ENCODE data around the gene TERT. TPM values are rescaled to one million over a fixed set of nuclear protein-coding genes. Genes with fewer than 3 reads are reported as not detected.

TERT gene
- total and polyA plus RNA-seq, 5 donors = not detected

DNA sequence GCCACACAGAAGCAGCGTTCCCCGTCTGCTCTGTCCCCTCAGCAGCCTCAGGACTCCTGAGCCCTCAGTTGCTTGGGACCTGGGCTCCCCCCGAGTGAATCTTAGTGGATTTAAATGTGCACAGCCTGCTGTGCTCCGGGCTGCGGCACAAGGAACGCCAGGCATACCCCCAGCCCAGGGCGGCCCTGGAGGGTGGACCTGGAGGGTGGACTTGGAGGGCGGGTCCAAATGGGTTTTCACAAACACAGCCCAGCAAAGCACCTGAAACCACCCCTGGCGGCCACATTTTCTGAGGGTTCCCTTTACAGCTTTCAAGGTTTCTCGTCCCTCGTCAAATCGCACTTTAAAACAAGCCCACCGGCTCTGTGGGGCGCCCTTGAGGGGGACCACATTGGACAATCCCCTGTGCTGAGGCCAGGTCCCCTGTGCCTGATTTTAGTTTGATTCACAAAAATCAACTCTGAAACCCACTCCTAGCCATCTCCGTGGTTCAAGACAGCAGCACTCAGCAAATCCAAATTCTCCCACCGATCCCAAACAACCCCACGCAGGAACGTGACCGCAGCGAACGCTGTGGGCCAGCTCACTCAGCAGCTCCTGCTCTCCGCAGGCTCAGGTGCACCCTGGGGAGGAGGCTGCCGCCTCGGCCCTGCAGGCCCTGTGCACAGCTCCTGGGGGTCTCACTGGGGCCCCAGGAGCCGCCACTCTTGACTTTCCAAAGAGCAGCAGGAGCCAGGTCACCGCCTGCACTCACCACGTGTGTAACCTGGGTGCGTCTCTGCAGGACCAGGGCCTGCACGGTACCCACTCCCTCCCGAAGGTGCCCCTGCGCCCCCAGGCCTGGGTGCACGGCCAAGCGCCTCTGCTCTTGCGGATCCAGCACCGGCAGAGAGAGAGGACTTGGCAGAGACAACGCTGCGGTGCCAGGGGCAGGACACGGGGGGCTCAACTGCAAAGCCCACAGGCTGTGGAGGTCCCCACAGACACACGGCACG is 29.1 kb downstream of the TERT start:
- ATAC-seq (no peak), DNase-seq (peak in 2 of 3 donors; percentile 33 to 35)
- intact Hi-C loops (cut with DNase I) = no loop called here
- H3K4me1 ChIP-seq (ENCODE audit: control insufficient read depth, insufficient read depth, low read length) = no peaks in the 10 kb centered on the region
- peaks cover 7% of the 10 kb centered on the region for H3K9me3 ChIP-seq (ENCODE audit: control insufficient read depth, low read length)
- 87% methylated on average over 40 of the region's 40 CpGs for WGBS
- H3K27ac ChIP-seq (ENCODE audit: low read length) = no peak overlapping the region
- no peaks in the 10 kb centered on the region for H3K27me3 ChIP-seq (ENCODE audit: control insufficient read depth, insufficient read depth)
- no peak overlapping the region for H3K4me3 ChIP-seq (ENCODE audit: low read length)

GRCh38 chr5:1265026-1265425 is 29.8 kb downstream of the TERT start:
- intact Hi-C loops (cut with DNase I) = no loop called here
- ATAC-seq (no peak), DNase-seq (peak in 2 of 3 donors; percentile 18 to 33)
- Histone ChIP-seq H3K9me3 (ENCODE audit: control insufficient read depth, low read length) (peaks cover 9% of the 10 kb centered on the region), H3K27ac (ENCODE audit: low read length) (no peak overlapping the region), H3K4me1 (ENCODE audit: control insufficient read depth, insufficient read depth, low read length) (no peaks in the 10 kb centered on the region), H3K27me3 (ENCODE audit: control insufficient read depth, insufficient read depth) (no peaks in the 10 kb centered on the region), H3K4me3 (ENCODE audit: low read length) (no peak overlapping the region)
- 77% methylated on average over 15 of the region's 15 CpGs for WGBS

DNA sequence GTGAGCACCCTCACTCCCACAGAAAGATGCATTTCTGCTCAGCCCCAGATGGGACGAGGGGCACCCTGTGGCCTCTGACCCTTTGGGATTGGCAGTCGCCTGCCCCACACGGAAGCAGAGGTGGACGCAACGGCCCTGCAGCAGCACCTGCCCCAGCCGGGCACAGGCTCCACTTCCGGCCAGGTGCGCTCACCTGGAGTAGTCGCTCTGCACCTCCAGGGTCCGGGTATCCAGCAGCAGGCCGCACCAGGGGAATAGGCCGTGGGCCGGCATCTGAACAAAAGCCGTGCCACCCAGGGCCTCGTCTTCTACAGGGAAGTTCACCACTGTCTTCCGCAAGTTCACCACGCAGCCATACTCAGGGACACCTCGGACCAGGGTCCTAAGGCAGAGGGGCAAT is 30.7 kb downstream of the TERT start:
- no peak overlapping the region for H3K27ac ChIP-seq (ENCODE audit: low read length)
- H3K4me3 ChIP-seq (ENCODE audit: low read length) = no peak overlapping the region
- H3K9me3 ChIP-seq (ENCODE audit: control insufficient read depth, low read length) = peaks cover 9% of the 10 kb centered on the region
- 92% methylated on average over 18 of the region's 18 CpGs for WGBS
- DNase-seq (peak in 2 of 3 donors; percentile 33 to 58), ATAC-seq (no peak)
- no peaks in the 10 kb centered on the region for H3K4me1 ChIP-seq (ENCODE audit: control insufficient read depth, insufficient read depth, low read length)
- intact Hi-C loops (cut with DNase I) = no loop called here
- H3K27me3 ChIP-seq (ENCODE audit: control insufficient read depth, insufficient read depth) = no peaks in the 10 kb centered on the region

- Histone ChIP-seq H3K4me1 (ENCODE audit: control insufficient read depth, insufficient read depth, low read length) (no peaks in the 10 kb centered on the region), H3K9me3 (ENCODE audit: control insufficient read depth, low read length) (peaks cover 9% of the 10 kb centered on the region), H3K27me3 (ENCODE audit: control insufficient read depth, insufficient read depth) (no peaks in the 10 kb centered on the region), H3K4me3 (ENCODE audit: low read length) (no peak overlapping the region), H3K27ac (ENCODE audit: low read length) (no peak overlapping the region)
- intact Hi-C loops (cut with DNase I) = no loop called here
- WGBS = 84% methylated on average over 1 of the region's 1 CpG
- DNase-seq = peak in 1 of 3 donors; percentile 5
- no peak for ATAC-seq
Observed at GRCh38 chr5:1262381-1262780, 32.5 kb downstream of the TERT start.

GRCh38 chr5:1261643-1262042 is 33.2 kb downstream of the TERT start:
- 84% methylated on average over 10 of the region's 10 CpGs for WGBS
- ATAC-seq (no peak), DNase-seq (peak in 2 of 3 donors; percentile 20 to 50)
- no peaks in the 10 kb centered on the region for H3K27me3 ChIP-seq (ENCODE audit: control insufficient read depth, insufficient read depth)
- H3K9me3 ChIP-seq (ENCODE audit: control insufficient read depth, low read length) = peaks cover 9% of the 10 kb centered on the region
- no peaks in the 10 kb centered on the region for H3K4me1 ChIP-seq (ENCODE audit: control insufficient read depth, insufficient read depth, low read length)
- intact Hi-C loops (cut with DNase I) = no loop called here
- H3K27ac ChIP-seq (ENCODE audit: low read length) = no peak overlapping the region
- H3K4me3 ChIP-seq (ENCODE audit: low read length) = no peak overlapping the region

DNA sequence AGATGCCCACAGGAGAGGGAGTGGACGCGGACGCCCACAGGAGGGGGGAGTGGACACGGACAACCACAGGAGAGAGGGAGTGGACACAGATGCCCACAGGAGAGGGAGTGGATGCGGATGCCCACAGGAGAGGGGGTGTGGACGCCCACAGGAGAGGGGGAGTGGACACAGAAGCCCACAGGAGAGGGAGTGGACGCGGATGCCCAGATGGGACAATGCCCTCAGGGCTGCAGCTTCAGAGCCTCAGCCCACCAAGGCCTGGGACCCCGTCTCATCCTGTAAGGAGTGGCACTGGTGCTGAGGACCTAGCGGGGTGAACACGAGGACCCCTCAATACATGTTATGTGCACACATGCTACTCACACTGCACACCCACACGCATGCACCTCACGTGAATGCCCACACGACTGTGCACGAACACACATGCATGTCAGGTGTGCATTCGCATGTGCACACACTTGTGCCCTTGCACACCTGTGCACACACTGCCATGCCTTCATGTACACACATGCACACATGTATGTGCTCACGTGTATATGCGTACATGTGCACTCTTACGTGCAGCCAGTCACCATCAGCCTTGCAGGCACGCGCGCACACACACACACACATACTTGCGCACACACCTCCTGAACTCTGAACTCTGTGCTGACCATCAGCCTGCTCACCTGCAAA is 34.9 kb downstream of the TERT start:
- intact Hi-C loops (cut with DNase I) = no loop called here
- H3K4me1 ChIP-seq (ENCODE audit: control insufficient read depth, insufficient read depth, low read length) = no peaks in the 10 kb centered on the region

GRCh38 chr5:1257841-1258240 is 37.0 kb downstream of the TERT start:
- no peaks in the 10 kb centered on the region for H3K4me1 ChIP-seq (ENCODE audit: control insufficient read depth, insufficient read depth, low read length)
- 79% methylated on average over 13 of the region's 13 CpGs for WGBS
- no peak overlapping the region for H3K4me3 ChIP-seq (ENCODE audit: low read length)
- DNase-seq (peak in 1 of 3 donors; percentile 42), ATAC-seq (no peak)
- peaks cover 8% of the 10 kb centered on the region for H3K9me3 ChIP-seq (ENCODE audit: control insufficient read depth, low read length)
- no peak overlapping the region for H3K27ac ChIP-seq (ENCODE audit: low read length)
- intact Hi-C loops (cut with DNase I) = no loop called here
- H3K27me3 ChIP-seq (ENCODE audit: control insufficient read depth, insufficient read depth) = no peaks in the 10 kb centered on the region

More for the DNA sequence above, 34.9 kb downstream of the TERT start:
- Histone ChIP-seq H3K27me3 (ENCODE audit: control insufficient read depth, insufficient read depth) (no peaks in the 10 kb centered on the region), H3K27ac (ENCODE audit: low read length) (no peak overlapping the region), H3K4me3 (ENCODE audit: low read length) (no peak overlapping the region), H3K9me3 (ENCODE audit: control insufficient read depth, low read length) (peaks cover 9% of the 10 kb centered on the region)
- ATAC-seq (no peak), DNase-seq (peak in 2 of 3 donors; percentile 14 to 18)
- 93% methylated on average over 23 of the region's 23 CpGs for WGBS

DNA sequence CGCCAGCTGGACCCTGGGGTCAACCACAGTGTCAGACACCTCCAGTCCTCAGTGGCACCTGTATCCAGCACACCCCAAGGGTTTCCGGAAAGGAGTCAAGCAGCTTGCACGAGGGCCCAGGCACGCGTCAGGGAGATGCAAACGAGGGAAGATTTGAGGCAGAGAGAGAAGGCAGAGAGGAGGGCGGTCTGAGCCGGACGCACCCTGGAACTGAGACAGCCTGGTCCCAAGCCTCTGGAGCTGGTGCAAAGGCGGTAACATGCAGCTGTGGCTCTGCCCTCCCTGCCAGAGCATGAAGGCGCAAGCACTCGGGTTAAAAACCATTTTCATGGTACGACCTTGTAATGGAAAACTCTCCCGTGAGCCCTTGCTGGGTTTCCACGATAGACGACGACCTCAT is 37.5 kb downstream of the TERT start:
- no peak for ATAC-seq
- DNase-seq = peak in 2 of 3 donors; percentile 37 to 38
- 79% methylated on average over 17 of the region's 17 CpGs for WGBS

GRCh38 chr5:1256776-1257175 is 38.1 kb downstream of the TERT start:
- Histone ChIP-seq H3K4me1 (ENCODE audit: control insufficient read depth, insufficient read depth, low read length) (no peaks in the 10 kb centered on the region), H3K27ac (ENCODE audit: low read length) (no peak overlapping the region), H3K4me3 (ENCODE audit: low read length) (no peak overlapping the region), H3K9me3 (ENCODE audit: control insufficient read depth, low read length) (peaks cover 4% of the 10 kb centered on the region), H3K27me3 (ENCODE audit: control insufficient read depth, insufficient read depth) (no peaks in the 10 kb centered on the region)
- DNase-seq (peak in 2 of 3 donors; percentile 28 to 48), ATAC-seq (no peak)
- WGBS = 83% methylated on average over 23 of the region's 23 CpGs
- intact Hi-C loops (cut with DNase I) = no loop called here

More for the DNA sequence above, 37.5 kb downstream of the TERT start:
- Histone ChIP-seq H3K4me1 (ENCODE audit: control insufficient read depth, insufficient read depth, low read length) (no peaks in the 10 kb centered on the region), H3K9me3 (ENCODE audit: control insufficient read depth, low read length) (peaks cover 6% of the 10 kb centered on the region), H3K4me3 (ENCODE audit: low read length) (no peak overlapping the region), H3K27me3 (ENCODE audit: control insufficient read depth, insufficient read depth) (no peaks in the 10 kb centered on the region), H3K27ac (ENCODE audit: low read length) (no peak overlapping the region)
- intact Hi-C loops (cut with DNase I) = no loop called here

DNA sequence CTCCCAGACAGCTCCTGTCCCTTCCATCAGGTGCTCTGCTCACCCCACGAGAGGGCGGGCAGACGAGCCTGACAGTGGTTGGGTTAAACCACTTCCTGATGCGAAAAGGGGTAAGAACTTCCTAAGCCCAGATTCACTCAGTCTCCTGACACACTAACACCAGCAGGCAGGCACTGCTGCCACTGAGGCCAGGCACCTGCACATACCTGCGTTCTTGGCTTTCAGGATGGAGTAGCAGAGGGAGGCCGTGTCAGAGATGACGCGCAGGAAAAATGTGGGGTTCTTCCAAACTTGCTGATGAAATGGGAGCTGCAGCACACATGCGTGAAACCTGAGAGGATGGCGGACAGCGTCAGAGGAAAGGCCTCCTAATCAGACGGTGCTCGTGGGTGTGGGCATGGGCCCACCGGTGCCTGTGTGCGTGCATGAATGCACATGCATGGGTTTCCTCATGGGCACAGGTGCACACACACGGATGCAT is 39.7 kb downstream of the TERT start:
- H3K9me3 ChIP-seq (ENCODE audit: control insufficient read depth, low read length) = peaks cover 2% of the 10 kb centered on the region
- H3K4me3 ChIP-seq (ENCODE audit: low read length) = no peak overlapping the region
- 74% methylated on average over 16 of the region's 16 CpGs for WGBS
- intact Hi-C loops (cut with DNase I) = no loop called here
- H3K27me3 ChIP-seq (ENCODE audit: control insufficient read depth, insufficient read depth) = no peaks in the 10 kb centered on the region
- H3K4me1 ChIP-seq (ENCODE audit: control insufficient read depth, insufficient read depth, low read length) = no peaks in the 10 kb centered on the region
- no peak for ATAC-seq
- H3K27ac ChIP-seq (ENCODE audit: low read length) = no peak overlapping the region
- peak in 2 of 3 donors; percentile 28 to 34 for DNase-seq

DNA sequence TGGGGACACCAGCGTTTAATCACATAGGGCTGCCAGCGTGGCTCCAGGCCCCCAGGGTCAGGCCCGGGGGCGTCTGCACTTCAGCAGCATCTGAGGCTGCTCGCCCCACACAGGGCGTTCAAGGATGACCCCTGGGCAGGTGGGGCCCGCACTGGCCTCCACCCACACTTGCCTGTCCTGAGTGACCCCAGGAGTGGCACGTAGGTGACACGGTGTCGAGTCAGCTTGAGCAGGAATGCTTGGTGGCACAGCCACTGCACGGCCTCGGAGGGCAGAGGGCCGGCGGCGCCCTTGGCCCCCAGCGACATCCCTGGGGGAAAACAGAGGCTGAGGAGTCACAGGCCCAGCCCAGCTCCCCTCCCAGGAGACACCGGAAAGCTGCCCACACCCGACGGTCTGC is 40.7 kb downstream of the TERT start:
- H3K9me3 ChIP-seq (ENCODE audit: control insufficient read depth, low read length) = no peaks in the 10 kb centered on the region
- intact Hi-C loops (cut with DNase I) = no loop called here
- DNase-seq (peak in 1 of 3 donors; percentile 15), ATAC-seq (no peak)
- H3K4me1 ChIP-seq (ENCODE audit: control insufficient read depth, insufficient read depth, low read length) = no peaks in the 10 kb centered on the region
- H3K27me3 ChIP-seq (ENCODE audit: control insufficient read depth, insufficient read depth) = no peaks in the 10 kb centered on the region
- 76% methylated on average over 19 of the region's 19 CpGs for WGBS
- H3K27ac ChIP-seq (ENCODE audit: low read length) = no peak overlapping the region
- H3K4me3 ChIP-seq (ENCODE audit: low read length) = no peak overlapping the region
